Lower leg skin (tissue), 3 donors: ENCODE data around the gene NFIB.

Experiments used
- CTCF ChIP-seq, 3 donors: fragments of 450-650 bp; IDR thresholded peaks; one replicate each; pipeline ENCODE4 v1.5.1; 2016; ENCODE audit warnings: antibody characterized with exemption in 3 of 3, mild to moderate bottlenecking in 3 of 3, moderate library complexity in 2 of 3
- POLR2A ChIP-seq, 2 donors: fragments of 450-650 bp; IDR thresholded peaks; one replicate each; pipeline ENCODE4 v1.6.1; 2016 to 2017; ENCODE audit warnings: antibody characterized with exemption in 2 of 2, mild to moderate bottlenecking in 1 of 2, moderate library complexity in 1 of 2

- TF ChIP-seq POLR2A (IDR thresholded peaks at IDR 0.05) (no peak), CTCF (IDR thresholded peaks at IDR 0.05) (no peak)
Observed at GRCh38 chr9:14221119-14221518, 92.8 kb downstream of the NFIB start.
